Coronary artery (tissue), 2 donors: ENCODE results near the gene NFKBIE.

Experiments
- DNase-seq: peaks from one replicate; pipeline ENCODE4 v3.0.0-alpha.2; 2017; ENCODE audit warnings: low spot score
- H3K27ac ChIP-seq, 2 donors: fragments of 200-600 bp; sonication (generic); one replicate each; pipeline ENCODE4 v1.5.1; 2016 to 2019
- H3K4me3 ChIP-seq: fragments of 200-600 bp; sonication (generic); 2 replicates; pipeline ENCODE4 v1.5.1; 2016; ENCODE audit warnings: mild to moderate bottlenecking, moderate library complexity
- TF ChIP-seq, protein P1 (sequence below): fragments of 200-600 bp; sonication (generic); IDR thresholded peaks from one replicate; pipeline ENCODE4 v1.5.1; 2019; ENCODE audit warnings: antibody characterized with exemption

Gene NFKBIE

DNA sequence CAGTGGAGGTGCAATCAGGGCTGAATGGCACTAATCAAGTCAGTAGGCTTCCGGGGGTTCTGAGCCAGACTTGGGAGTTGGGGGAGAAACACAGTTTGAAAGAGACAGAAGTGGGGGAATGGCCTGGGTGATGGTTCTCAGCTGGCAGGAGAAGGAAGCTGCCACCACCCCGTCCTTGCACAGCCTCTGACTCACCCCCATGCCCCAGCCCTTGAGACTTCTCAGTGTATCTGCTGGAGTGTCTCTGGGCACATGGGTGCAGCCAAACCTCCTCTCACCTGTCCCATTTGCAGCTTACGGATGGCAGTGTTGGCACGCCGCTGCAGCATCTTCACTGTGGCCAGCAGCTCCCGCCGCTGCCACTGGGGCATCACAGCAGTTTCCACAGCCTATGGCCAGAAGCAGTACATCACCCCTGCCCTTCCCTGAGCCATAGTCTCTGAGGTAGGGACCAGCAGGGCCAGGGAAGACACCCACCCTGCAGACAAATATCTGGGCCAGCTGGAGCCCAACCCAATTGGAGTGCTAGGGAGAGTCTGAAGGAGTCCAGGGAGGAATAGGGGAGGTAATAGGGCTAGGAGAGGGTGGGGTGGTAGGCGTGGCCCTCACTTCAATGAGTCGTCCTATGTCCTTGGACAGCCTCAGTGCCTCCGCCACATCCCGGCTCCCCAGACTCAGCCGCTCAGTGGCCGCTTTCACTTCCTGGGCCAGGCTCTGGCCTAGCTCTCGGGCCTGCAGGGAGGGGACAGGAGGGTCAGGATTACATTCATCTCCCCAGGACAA is 36.6 kb upstream of the NFKBIE start:
- TF ChIP-seq, protein P1, sequence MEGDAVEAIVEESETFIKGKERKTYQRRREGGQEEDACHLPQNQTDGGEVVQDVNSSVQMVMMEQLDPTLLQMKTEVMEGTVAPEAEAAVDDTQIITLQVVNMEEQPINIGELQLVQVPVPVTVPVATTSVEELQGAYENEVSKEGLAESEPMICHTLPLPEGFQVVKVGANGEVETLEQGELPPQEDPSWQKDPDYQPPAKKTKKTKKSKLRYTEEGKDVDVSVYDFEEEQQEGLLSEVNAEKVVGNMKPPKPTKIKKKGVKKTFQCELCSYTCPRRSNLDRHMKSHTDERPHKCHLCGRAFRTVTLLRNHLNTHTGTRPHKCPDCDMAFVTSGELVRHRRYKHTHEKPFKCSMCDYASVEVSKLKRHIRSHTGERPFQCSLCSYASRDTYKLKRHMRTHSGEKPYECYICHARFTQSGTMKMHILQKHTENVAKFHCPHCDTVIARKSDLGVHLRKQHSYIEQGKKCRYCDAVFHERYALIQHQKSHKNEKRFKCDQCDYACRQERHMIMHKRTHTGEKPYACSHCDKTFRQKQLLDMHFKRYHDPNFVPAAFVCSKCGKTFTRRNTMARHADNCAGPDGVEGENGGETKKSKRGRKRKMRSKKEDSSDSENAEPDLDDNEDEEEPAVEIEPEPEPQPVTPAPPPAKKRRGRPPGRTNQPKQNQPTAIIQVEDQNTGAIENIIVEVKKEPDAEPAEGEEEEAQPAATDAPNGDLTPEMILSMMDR, result no peak
- no peak overlapping the region for H3K27ac ChIP-seq

DNA sequence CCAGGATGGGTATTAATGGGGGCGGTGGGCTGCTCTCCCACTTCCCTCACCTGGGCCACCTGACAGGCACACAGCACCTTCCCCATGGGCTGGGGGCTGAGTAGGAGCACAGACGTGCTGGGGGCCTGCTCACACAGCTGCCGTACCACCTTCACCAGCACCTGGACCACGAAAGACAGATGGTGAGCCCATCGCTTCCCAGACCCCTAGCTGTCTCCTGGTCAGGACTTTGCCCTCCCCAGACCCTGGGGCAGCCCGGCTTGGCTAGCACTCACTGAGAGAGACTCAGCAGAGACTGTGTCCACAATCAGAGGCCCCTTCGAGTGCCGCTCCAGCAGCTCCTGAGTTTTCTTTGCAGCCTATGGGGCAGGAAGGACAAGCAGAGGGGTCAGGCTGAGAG is 35.8 kb upstream of the NFKBIE start:
- Histone ChIP-seq H3K4me3 (no peak overlapping the region), H3K27ac (no peak overlapping the region)
- TF ChIP-seq, protein P1, result no peak
- no peak for DNase-seq

More for the DNA sequence above, 36.6 kb upstream of the NFKBIE start:
- no peak overlapping the region for H3K4me3 ChIP-seq
- no peak for DNase-seq

DNA sequence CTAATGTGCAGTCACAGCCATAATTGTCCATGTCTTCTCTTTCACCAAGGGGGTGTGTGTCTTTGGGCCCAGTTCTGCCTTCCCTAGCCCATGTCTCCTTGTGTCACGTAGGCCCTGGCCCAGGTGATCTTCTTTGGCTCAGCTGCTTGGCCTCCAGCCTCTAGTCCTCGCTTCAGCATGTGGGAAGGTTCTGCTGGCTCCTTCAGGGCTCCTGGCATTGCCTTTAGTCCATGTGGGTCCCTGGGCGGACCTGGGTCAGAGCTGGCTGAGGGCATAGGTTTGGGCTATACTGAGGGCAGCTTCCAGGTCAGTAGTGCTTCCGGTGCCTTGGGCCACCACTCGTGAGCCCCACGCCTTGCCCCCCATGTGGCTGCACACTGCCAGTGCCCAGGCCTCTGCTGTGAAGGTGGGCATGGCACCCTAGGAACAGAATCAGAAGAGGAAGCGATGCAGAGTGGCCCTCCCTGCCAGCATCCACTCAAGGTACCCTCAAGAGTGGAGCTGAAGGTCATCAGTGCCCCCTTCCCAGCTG is 35.0 kb upstream of the NFKBIE start:
- TF ChIP-seq, protein P1, result no peak
- DNase-seq, result no peak
- Histone ChIP-seq H3K27ac (no peak overlapping the region), H3K4me3 (no peak overlapping the region)

DNA sequence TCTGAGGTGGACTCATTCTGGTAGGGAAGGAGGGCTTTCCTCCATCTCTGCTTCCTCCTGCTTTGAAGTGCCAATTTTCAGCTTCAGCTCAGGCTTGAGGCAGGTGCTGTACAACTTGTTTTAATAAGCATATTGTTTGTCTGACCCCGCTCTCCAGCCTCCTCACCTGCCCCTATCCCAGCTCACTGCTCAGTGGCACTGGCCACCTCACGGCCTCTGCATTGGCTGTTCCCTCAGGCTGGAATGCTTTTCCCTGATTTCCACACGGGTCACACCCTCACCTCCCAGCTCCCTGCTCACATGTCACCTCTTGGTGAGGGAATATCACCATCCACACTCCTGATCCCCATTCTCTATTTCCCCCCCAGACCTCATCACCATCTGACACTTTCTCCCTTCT is 33.5 kb upstream of the NFKBIE start:
- no peak overlapping the region for H3K4me3 ChIP-seq
- TF ChIP-seq, protein P1, result no peak
- H3K27ac ChIP-seq, result no peak overlapping the region
- no peak for DNase-seq

DNA sequence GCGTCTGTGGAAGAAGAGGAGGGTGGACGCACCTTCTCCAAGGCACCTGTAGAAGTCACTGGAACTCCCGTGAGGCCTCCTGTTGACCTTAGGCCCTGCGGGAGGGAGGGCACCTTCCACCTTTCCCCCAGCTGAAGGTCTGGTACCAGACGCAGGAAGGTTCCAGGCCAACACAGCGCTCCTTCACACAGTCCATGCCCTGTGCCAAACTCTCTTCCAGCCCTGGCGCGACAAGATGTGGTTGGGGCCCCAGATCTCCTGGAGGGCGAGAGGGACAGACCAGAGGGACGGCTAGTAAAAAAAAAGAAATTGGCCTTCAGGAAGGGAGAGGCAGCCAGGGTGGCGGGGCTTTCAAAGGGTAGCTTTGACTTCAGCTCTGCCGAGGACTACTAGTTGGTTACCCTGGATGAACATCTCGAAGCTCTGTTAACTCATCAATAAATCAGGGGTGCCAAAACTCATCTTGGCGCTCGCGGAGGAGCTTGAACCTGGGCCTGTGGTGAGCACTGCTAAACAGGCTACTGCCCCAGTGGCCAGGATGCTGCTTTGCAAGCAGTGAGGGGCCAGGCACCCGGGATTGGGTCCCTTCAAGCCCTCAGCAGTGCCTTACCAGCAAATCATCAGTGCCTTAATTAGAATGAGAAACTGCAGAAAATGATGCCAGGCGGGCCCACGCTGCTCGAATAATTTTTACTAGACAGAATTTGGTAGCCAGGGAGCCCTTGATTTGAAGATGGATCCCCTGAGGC is 32.9 kb upstream of the NFKBIE start:
- TF ChIP-seq, protein P1, result no peak
- H3K27ac ChIP-seq, result no peak overlapping the region
- H3K4me3 ChIP-seq, result peak overlapping the region; percentile 73
- no peak for DNase-seq

DNA sequence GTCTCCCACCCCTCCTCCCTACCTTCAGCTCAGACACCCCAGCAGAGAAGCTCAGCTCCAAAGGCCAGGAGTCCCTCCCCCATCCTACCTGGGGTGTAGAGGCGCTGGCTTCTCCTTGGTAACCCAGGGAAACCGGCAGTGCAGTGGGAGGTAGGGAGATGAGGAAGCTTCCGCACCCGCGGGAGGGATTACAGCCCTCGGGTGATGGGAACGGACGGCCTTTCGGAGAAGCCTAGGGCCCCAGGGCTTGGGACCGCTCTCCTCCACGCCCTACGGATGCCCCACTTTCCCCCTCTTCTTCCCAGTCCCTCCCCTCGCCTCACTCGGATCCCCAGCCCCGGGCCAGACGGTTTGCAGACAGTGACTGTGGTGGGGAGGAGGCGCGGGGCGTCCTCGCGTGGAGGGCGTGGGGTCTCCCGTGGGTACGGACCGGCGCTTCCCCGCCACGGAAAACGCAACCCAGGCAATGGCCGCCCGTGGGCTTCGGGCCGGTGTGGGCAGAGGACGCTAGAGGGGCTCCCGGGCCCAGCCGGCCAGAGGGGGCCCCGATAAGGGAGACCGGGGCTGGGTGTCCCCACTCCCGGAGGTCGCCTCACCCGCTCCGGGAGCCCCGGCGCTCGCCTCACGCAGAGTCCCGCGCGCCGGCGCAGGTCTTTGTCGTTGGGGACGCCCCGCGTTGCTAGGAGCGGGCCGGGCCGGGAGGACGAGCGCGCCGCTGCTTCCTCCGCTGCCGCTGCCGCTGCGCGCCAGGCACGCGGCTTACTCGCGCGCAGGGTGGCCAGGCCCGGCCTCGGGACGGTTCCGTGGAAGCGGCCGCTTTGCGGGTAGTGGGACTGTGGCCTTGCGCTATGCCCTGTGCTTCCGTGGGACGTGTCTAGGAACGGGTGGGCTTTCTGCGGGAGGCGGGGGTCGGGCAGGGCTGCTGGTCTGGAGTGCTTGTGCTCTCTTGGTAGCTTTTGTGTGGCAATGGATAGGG is 32.0 kb upstream of the NFKBIE start:
- H3K27ac ChIP-seq, result no peak overlapping the region
- TF ChIP-seq, protein P1, result no peak
- H3K4me3 ChIP-seq, result peak overlapping the region; percentile 73
- no peak for DNase-seq
